Glutamatergic neuron (in vitro differentiated cells): ENCODE results near the gene ZNF335. TPM values are rescaled to one million over a fixed set of nuclear protein-coding genes. Genes with fewer than 3 reads are reported as not detected.
"Not testable (repeated sequence)": the region's sequence is repeated elsewhere in the genome, so short reads cannot be mapped to it uniquely, and the experiment has no call there.

ENCODE experiments used
- DNase-seq: peaks from one replicate; pipeline ENCODE4 v3.0.0; 2022
- H3K27ac Mint-ChIP-seq: one replicate; pipeline ENCODE4 v1.8.0; 2020; ENCODE audit warnings: mild to moderate bottlenecking, mixed read lengths, inconsistent platforms; ENCODE audit not compliant: unreplicated experiment
- H3K27me3 Mint-ChIP-seq: one replicate; pipeline ENCODE4 v1.8.0; 2020; ENCODE audit warnings: mild to moderate bottlenecking, moderate library complexity, mixed read lengths, inconsistent platforms; ENCODE audit not compliant: unreplicated experiment
- H3K36me3 Mint-ChIP-seq: one replicate; pipeline ENCODE4 v1.8.0; 2020; ENCODE audit warnings: mild to moderate bottlenecking, mixed read lengths, inconsistent platforms; ENCODE audit not compliant: unreplicated experiment
- H3K4me1 Mint-ChIP-seq: one replicate; pipeline ENCODE4 v1.8.0; 2020; ENCODE audit warnings: mild to moderate bottlenecking, low read depth, mixed read lengths, inconsistent platforms; ENCODE audit not compliant: unreplicated experiment
- H3K4me3 Mint-ChIP-seq: one replicate; pipeline ENCODE4 v1.8.0; 2020; ENCODE audit warnings: mild to moderate bottlenecking, mixed read lengths, inconsistent platforms; ENCODE audit not compliant: unreplicated experiment
- H3K9me3 Mint-ChIP-seq: one replicate; pipeline ENCODE4 v1.8.0; 2020; ENCODE audit warnings: mild to moderate bottlenecking, moderate library complexity, mixed read lengths, inconsistent platforms; ENCODE audit not compliant: unreplicated experiment
- total RNA-seq: library from RNA; stranded (reverse); fragmentation: NEBNext Ultra II Directional; extraction: Animal tissue kit (Norgen Biotek cat#: 25700); gene quantifications from one replicate; pipeline ENCODE4 v1.2.1, GENCODE V29; 2021; ENCODE audit not compliant: unreplicated experiment
- TF ChIP-seq, protein P1 (sequence below): fragments of 200-600 bp; sonication (generic); IDR thresholded peaks from one replicate; pipeline ENCODE4 v1.5.0; 2021; ENCODE audit not compliant: partially characterized antibody, unreplicated experiment

ZNF335 gene
- total RNA-seq, 1 donor from 2014 or later: 23.1 TPM

DNA sequence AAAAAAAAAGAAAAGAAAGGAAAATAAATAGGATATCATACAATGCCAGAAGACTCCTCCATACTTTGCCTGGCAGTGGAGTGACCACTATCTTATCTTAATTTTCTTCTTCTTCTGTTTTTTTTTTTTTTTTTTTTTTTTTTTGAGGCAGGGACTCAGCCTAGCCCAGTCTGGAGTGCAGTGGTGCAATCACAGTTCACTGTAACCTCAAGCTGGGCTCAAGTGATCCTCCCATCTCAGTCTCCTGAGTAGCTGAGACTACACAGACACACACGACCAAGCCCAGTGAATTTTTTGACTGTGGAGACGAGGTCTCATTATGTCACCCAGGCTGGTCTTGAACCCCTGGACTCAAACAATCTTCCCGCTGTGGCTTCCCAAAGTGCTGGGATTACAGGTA, 19.6 kb upstream of the ZNF335 start:
- no peak overlapping the region for H3K27ac Mint-ChIP-seq
- no peak for DNase-seq
- no peaks in the 10 kb centered on the region for H3K27me3 Mint-ChIP-seq
- H3K9me3 Mint-ChIP-seq: peaks cover 4% of the 10 kb centered on the region
- TF ChIP-seq, protein P1, sequence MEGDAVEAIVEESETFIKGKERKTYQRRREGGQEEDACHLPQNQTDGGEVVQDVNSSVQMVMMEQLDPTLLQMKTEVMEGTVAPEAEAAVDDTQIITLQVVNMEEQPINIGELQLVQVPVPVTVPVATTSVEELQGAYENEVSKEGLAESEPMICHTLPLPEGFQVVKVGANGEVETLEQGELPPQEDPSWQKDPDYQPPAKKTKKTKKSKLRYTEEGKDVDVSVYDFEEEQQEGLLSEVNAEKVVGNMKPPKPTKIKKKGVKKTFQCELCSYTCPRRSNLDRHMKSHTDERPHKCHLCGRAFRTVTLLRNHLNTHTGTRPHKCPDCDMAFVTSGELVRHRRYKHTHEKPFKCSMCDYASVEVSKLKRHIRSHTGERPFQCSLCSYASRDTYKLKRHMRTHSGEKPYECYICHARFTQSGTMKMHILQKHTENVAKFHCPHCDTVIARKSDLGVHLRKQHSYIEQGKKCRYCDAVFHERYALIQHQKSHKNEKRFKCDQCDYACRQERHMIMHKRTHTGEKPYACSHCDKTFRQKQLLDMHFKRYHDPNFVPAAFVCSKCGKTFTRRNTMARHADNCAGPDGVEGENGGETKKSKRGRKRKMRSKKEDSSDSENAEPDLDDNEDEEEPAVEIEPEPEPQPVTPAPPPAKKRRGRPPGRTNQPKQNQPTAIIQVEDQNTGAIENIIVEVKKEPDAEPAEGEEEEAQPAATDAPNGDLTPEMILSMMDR: no peak
- H3K36me3 Mint-ChIP-seq: no peaks in the 10 kb centered on the region
- H3K4me1 Mint-ChIP-seq: peaks cover 3% of the 10 kb centered on the region
- H3K4me3 Mint-ChIP-seq: no peak overlapping the region

- not testable (repeated sequence) for H3K27me3 Mint-ChIP-seq, H3K4me1 Mint-ChIP-seq, DNase-seq, H3K27ac Mint-ChIP-seq, H3K4me3 Mint-ChIP-seq, H3K36me3 Mint-ChIP-seq, H3K9me3 Mint-ChIP-seq
Observed at GRCh38 chr20:45988830-45989229, 16.8 kb upstream of the ZNF335 start.

- Mint-ChIP-seq H3K36me3 (no peaks in the 10 kb centered on the region), H3K27me3 (peaks cover 1% of the 10 kb centered on the region), H3K9me3 (peaks cover 6% of the 10 kb centered on the region), H3K4me3 (no peak overlapping the region), H3K4me1 (peaks cover 11% of the 10 kb centered on the region), H3K27ac (no peak overlapping the region)
- TF ChIP-seq, protein P1: peak; percentile 90
- peak; percentile 88 for DNase-seq
Observed at GRCh38 chr20:45987108-45987780, 15.2 kb upstream of the ZNF335 start.

DNA sequence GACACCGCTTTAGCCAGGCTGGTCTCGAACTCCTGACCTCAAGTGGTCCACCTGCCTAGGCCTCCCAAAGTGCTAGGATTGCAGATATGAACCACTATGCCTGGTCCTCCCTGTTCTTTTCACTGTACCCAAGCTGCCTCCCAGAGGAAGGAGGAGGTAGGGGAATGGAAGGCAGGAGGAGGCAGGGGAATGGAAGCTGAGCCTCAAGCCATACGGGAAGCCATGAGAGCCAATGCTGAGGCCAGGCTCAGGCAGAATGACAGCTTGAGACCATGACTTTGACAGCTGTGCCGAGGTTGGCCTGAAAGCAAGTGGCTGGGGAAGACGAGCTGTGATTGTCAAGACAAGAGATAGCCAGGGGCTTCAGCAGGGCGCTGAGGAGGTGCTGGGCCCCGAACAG, 13.6 kb upstream of the ZNF335 start:
- H3K27ac Mint-ChIP-seq: peak overlapping the region; percentile 22
- TF ChIP-seq, protein P1: no peak
- H3K4me3 Mint-ChIP-seq: no peak overlapping the region
- peaks cover 11% of the 10 kb centered on the region for H3K4me1 Mint-ChIP-seq
- H3K36me3 Mint-ChIP-seq: no peaks in the 10 kb centered on the region
- DNase-seq: peak; percentile 56
- peaks cover 1% of the 10 kb centered on the region for H3K27me3 Mint-ChIP-seq
- H3K9me3 Mint-ChIP-seq: peaks cover 6% of the 10 kb centered on the region

GRCh38 chr20:45983279-45983743, 11.3 kb upstream of the ZNF335 start:
- TF ChIP-seq, protein P1: no peak
- Mint-ChIP-seq H3K4me3 (no peak overlapping the region), H3K27me3 (peaks cover 1% of the 10 kb centered on the region), H3K27ac (no peak overlapping the region), H3K4me1 (peaks cover 8% of the 10 kb centered on the region), H3K36me3 (no peaks in the 10 kb centered on the region), H3K9me3 (peaks cover 3% of the 10 kb centered on the region)
- DNase-seq: no peak
